HepG2 (cell line): ENCODE measurements around the gene CLIP2. TPM values are rescaled to one million over a fixed set of nuclear protein-coding genes. Genes with fewer than 3 reads are reported as not detected.

ENCODE experiments used
- ASH2L ChIP-seq: fragments of 300-600, 200-600 bp; sonication (generic); IDR thresholded peaks from 2 replicates; pipeline ENCODE4 v1.7.0; 2017; ENCODE audit warnings: low read depth, mild to moderate bottlenecking, moderate library complexity, mixed read lengths, low read length; ENCODE audit not compliant: insufficient read length
- DMAP1 ChIP-seq: IDR thresholded peaks from 2 replicates; pipeline ENCODE4 v1.6.1; 2016
- EHMT2 ChIP-seq: fragments of 200-600 bp; sonication (generic); IDR thresholded peaks from 2 replicates; pipeline ENCODE4 v1.7.0; 2017; ENCODE audit warnings: antibody characterized with exemption, low read depth, low read length, borderline replicate concordance
- ELF3 ChIP-seq: IDR thresholded peaks from 2 replicates; pipeline ENCODE4 v1.6.1; 2016; ENCODE audit warnings: missing genetic modification reagents, missing compliant biosample characterization
- GABPA ChIP-seq, 2 experiments: IDR thresholded peaks; 2 replicates each; pipeline ENCODE4 v1.6.1; 2011 to 2016; ENCODE audit warnings: low read depth in 2 of 2, low read length in 1 of 2, missing biosample characterization in 1 of 2, missing genetic modification characterization in 1 of 2
- HDAC2 ChIP-seq: sonication (generic); formaldehyde crosslinking; IDR thresholded peaks from 2 replicates; pipeline ENCODE4 v1.4.0; 2020; ENCODE audit warnings: missing genetic modification reagents
- KDM5A ChIP-seq: fragments of 200-600 bp; sonication (generic); IDR thresholded peaks from 2 replicates; pipeline ENCODE4 v1.7.0; 2018; ENCODE audit warnings: antibody characterized with exemption, mild to moderate bottlenecking, low read length, borderline replicate concordance
- PITX1 ChIP-seq: sonication (generic); formaldehyde crosslinking; IDR thresholded peaks from 2 replicates; pipeline ENCODE4 v1.5.1; 2020; ENCODE audit warnings: mild to moderate bottlenecking, missing genetic modification reagents
- SAFB2 ChIP-seq: sonication (generic); formaldehyde crosslinking; IDR thresholded peaks from 2 replicates; pipeline ENCODE4 v1.5.1; 2020; ENCODE audit warnings: missing genetic modification reagents, low read depth, mild to moderate bottlenecking, borderline replicate concordance
- SKI ChIP-seq: fragments of 450-650 bp; IDR thresholded peaks from one replicate; pipeline ENCODE4 v1.6.1; 2018; ENCODE audit warnings: mild to moderate bottlenecking; ENCODE audit not compliant: partially characterized antibody
- ZNF333 ChIP-seq: sonication (generic); formaldehyde crosslinking; IDR thresholded peaks from 2 replicates; pipeline ENCODE4 v1.4.0; 2020; ENCODE audit warnings: mild to moderate bottlenecking, missing genetic modification reagents, borderline replicate concordance
- ZNF577 ChIP-seq: sonication (generic); formaldehyde crosslinking; IDR thresholded peaks from 2 replicates; pipeline ENCODE4 v1.4.0; 2020; ENCODE audit warnings: mild to moderate bottlenecking, low read depth, missing genetic modification reagents, borderline replicate concordance
- polyA plus RNA-seq, 8 experiments: library from polyadenylated mRNA; depleted of rRNA in 3 of 8; stranded (reverse) in 7 of 8; unstranded in 1 of 8; fragments of >200 nt; fragmentation: Illumina TruSeq in 4 of 8; extraction: Trizol in 4 of 8; gene quantifications; 2 replicates each; pipeline versions ENCODE4 v1.2.1 to v1.2.3, GENCODE V29; 2011 to 2016; ENCODE audit warnings: low read depth in 4 of 8, missing spikeins in 1 of 8, mixed read lengths in 1 of 8; ENCODE audit not compliant: insufficient read depth in 1 of 8
- total RNA-seq, 5 experiments: library from RNA; depleted of rRNA; stranded (reverse); fragments of >200 nt; fragmentation: Illumina TruSeq; extraction: Trizol; gene quantifications; 2 replicates each; pipeline ENCODE4 v1.2.3, GENCODE V29; 2016; ENCODE audit warnings: low read depth in 1 of 5
- TF ChIP-seq, protein P1 (sequence below): sonication (generic); formaldehyde crosslinking; IDR thresholded peaks from 2 replicates; pipeline ENCODE4 v1.5.1; 2020; ENCODE audit warnings: mild to moderate bottlenecking, missing genetic modification reagents, moderate library complexity
- TF ChIP-seq, protein P2 (sequence below): sonication (generic); formaldehyde crosslinking; IDR thresholded peaks from 2 replicates; pipeline ENCODE4 v1.4.0; 2020; ENCODE audit warnings: missing genetic modification reagents
- TF ChIP-seq, protein P3 (sequence below): fragments of 450-650 bp; IDR thresholded peaks from 2 replicates; pipeline ENCODE4 v1.6.1; 2016
- TF ChIP-seq, protein P4 (sequence below): sonication (generic); formaldehyde crosslinking; IDR thresholded peaks from 2 replicates; pipeline ENCODE4 v1.4.0; 2020; ENCODE audit warnings: mild to moderate bottlenecking, missing genetic modification reagents
- TF ChIP-seq, protein P5 (sequence below): sonication (generic); formaldehyde crosslinking; IDR thresholded peaks from 2 replicates; pipeline ENCODE4 v1.5.0; 2020; ENCODE audit warnings: missing genetic modification reagents
- TF ChIP-seq, protein P6 (sequence below): sonication (generic); formaldehyde crosslinking; IDR thresholded peaks from 2 replicates; pipeline ENCODE4 v1.4.0; 2020; ENCODE audit warnings: mild to moderate bottlenecking, missing genetic modification reagents, borderline replicate concordance

The CLIP2 gene
- total and polyA plus RNA-seq, 2 of the 13 experiments (the other 11 are each of a cell fraction or from before 2014, with no cell fraction given), result 6.5 to 17.4 TPM

DNA sequence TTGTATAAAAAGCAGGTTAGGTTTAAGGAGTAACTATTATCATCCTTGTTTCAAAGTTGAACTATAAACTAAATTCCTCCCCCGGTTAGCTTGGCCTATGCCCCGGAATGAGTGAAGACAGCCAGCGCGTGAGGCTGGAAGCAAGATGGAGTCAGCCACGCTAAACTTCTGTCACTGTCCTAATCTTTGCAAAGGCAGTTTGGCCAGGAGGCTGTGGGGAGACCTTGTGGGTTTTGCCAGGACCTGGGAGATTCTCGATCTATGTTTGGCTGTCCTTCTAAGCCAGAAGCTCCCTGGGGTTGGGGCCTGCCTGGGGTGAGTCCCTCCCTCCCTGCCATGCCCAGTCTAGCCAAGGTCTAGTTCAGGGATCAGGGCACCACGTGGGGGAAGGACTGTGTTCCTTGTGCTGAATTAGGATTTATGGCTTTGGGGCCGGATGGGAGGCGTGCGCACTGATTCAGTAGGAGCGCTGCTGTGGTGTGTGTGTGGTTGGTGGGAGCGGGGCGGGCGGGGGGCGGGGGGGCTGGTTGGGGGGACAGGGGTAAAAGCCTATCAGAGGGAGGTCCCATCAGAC, 163.6 kb downstream of the CLIP2 start (continued):
- peak; percentile 7; the same call in 1 of the 2 replicates for TF ChIP-seq HDAC2 (CRISPR knock-in tag)
- TF ChIP-seq PITX1, result 0 out of 2 replicates have a peak, but pooled peaks have one; percentile 21
- TF ChIP-seq EHMT2, result no peak
- TF ChIP-seq ZNF577 (CRISPR knock-in tag), result no peak
- TF ChIP-seq SKI, result peak; percentile 14
- TF ChIP-seq, protein P1, sequence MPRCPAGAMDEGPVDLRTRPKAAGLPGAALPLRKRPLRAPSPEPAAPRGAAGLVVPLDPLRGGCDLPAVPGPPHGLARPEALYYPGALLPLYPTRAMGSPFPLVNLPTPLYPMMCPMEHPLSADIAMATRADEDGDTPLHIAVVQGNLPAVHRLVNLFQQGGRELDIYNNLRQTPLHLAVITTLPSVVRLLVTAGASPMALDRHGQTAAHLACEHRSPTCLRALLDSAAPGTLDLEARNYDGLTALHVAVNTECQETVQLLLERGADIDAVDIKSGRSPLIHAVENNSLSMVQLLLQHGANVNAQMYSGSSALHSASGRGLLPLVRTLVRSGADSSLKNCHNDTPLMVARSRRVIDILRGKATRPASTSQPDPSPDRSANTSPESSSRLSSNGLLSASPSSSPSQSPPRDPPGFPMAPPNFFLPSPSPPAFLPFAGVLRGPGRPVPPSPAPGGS (CRISPR knock-in tag), result 0 out of 2 replicates have a peak, but pooled peaks have one; percentile 6
- no peak for TF ChIP-seq GABPA (IDR thresholded peaks at IDR 0.05; ENCODE audit: low read depth, low read length)
- 0 out of 2 replicates have a peak, but pooled peaks have one; percentile 27 for TF ChIP-seq GABPA (CRISPR knock-in tag; IDR thresholded peaks at IDR 0.05; ENCODE audit: low read depth)
- TF ChIP-seq, protein P2, sequence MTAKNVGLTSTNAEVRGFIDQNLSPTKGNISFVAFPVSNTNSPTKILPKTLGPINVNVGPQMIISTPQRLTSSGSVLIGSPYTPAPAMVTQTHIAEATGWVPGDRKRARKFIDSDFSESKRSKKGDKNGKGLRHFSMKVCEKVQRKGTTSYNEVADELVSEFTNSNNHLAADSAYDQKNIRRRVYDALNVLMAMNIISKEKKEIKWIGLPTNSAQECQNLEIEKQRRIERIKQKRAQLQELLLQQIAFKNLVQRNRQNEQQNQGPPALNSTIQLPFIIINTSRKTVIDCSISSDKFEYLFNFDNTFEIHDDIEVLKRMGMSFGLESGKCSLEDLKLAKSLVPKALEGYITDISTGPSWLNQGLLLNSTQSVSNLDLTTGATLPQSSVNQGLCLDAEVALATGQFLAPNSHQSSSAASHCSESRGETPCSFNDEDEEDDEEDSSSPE (CRISPR knock-in tag), result 0 out of 2 replicates have a peak, but pooled peaks have one; percentile 7
- TF ChIP-seq, protein P3, sequence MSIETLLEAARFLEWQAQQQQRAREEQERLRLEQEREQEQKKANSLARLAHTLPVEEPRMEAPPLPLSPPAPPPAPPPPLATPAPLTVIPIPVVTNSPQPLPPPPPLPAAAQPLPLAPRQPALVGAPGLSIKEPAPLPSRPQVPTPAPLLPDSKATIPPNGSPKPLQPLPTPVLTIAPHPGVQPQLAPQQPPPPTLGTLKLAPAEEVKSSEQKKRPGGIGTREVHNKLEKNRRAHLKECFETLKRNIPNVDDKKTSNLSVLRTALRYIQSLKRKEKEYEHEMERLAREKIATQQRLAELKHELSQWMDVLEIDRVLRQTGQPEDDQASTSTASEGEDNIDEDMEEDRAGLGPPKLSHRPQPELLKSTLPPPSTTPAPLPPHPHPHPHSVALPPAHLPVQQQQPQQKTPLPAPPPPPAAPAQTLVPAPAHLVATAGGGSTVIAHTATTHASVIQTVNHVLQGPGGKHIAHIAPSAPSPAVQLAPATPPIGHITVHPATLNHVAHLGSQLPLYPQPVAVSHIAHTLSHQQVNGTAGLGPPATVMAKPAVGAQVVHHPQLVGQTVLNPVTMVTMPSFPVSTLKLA, result peak; percentile 34
- 0 out of 2 replicates have a peak, but pooled peaks have one; percentile 19 for TF ChIP-seq KDM5A
- peak; percentile 24 for TF ChIP-seq ASH2L
- TF ChIP-seq, protein P4, sequence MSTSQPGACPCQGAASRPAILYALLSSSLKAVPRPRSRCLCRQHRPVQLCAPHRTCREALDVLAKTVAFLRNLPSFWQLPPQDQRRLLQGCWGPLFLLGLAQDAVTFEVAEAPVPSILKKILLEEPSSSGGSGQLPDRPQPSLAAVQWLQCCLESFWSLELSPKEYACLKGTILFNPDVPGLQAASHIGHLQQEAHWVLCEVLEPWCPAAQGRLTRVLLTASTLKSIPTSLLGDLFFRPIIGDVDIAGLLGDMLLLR, result 0 out of 2 replicates have a peak, but pooled peaks have one; percentile 4
- 0 out of 2 replicates have a peak, but pooled peaks have one; percentile 39 for TF ChIP-seq DMAP1 (CRISPR knock-in tag)
- no peak for TF ChIP-seq ZNF333 (CRISPR knock-in tag)
- TF ChIP-seq, protein P5, sequence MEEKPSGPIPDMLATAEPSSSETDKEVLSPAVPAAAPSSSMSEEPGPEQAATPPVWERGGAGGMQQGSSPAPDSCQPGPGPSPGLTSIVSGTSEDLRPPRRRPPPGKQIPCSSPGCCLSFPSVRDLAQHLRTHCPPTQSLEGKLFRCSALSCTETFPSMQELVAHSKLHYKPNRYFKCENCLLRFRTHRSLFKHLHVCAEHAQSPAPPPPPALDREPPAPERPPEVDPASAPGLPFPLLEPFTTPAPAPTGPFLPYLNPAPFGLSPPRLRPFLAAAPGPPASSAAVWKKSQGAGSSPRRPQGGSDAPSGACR (CRISPR knock-in tag), result no peak
- TF ChIP-seq, protein P6, sequence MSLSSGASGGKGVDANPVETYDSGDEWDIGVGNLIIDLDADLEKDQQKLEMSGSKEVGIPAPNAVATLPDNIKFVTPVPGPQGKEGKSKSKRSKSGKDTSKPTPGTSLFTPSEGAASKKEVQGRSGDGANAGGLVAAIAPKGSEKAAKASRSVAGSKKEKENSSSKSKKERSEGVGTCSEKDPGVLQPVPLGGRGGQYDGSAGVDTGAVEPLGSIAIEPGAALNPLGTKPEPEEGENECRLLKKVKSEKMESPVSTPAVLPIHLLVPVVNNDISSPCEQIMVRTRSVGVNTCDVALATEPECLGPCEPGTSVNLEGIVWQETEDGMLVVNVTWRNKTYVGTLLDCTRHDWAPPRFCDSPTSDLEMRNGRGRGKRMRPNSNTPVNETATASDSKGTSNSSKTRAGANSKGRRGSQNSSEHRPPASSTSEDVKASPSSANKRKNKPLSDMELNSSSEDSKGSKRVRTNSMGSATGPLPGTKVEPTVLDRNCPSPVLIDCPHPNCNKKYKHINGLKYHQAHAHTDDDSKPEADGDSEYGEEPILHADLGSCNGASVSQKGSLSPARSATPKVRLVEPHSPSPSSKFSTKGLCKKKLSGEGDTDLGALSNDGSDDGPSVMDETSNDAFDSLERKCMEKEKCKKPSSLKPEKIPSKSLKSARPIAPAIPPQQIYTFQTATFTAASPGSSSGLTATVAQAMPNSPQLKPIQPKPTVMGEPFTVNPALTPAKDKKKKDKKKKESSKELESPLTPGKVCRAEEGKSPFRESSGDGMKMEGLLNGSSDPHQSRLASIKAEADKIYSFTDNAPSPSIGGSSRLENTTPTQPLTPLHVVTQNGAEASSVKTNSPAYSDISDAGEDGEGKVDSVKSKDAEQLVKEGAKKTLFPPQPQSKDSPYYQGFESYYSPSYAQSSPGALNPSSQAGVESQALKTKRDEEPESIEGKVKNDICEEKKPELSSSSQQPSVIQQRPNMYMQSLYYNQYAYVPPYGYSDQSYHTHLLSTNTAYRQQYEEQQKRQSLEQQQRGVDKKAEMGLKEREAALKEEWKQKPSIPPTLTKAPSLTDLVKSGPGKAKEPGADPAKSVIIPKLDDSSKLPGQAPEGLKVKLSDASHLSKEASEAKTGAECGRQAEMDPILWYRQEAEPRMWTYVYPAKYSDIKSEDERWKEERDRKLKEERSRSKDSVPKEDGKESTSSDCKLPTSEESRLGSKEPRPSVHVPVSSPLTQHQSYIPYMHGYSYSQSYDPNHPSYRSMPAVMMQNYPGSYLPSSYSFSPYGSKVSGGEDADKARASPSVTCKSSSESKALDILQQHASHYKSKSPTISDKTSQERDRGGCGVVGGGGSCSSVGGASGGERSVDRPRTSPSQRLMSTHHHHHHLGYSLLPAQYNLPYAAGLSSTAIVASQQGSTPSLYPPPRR (CRISPR knock-in tag), result 0 out of 2 replicates have a peak, but pooled peaks have one; percentile 21
- peak; percentile 50; the same call in 1 of the 2 replicates for TF ChIP-seq SAFB2 (CRISPR knock-in tag)
- 0 out of 2 replicates have a peak, but pooled peaks have one; percentile 6 for TF ChIP-seq ELF3 (CRISPR knock-in tag)
